Measurements from ENCODE around the gene GBE1.

Gene GBE1

GRCh38 chr3:81696090-81696489 is 65.4 kb downstream of the GBE1 start:
- DNase-seq = no peak

DNA sequence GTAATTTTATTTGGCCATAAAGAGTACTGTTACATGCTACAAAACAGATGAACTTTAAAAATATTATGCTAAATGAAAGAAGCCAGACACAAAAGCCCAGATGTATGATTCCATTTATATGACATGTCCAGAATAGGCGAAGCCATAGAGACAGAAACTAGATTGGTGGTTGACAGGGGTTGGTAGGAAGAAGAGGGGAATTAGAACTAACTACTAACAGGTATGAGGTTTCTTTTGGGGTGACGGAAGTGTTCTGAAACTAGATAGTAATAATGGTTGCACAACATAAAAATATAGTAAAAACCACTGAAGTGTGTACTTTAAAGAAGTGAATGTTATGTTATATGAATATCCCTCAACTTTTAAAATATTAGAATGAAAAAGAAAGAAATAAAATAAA is 66.1 kb downstream of the GBE1 start:
- DNase-seq = no peak

DNA sequence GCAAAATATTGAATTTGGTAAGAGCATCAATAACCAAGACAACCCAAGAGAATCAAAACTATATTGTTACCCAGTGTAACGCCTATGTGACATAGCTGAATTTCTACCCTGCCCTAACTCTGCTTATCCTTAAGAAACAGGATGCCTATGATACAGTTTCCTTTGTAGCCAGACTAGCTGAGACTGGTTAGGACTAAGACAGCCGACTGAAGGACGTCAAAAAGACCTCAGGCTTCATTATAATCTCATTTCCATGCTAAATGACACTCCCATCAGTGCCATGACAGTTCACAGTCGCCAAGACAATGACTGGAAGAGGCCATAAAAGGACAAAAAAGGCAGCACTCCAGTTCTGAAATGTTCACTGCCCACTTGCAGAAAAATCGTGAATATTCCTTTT is 66.8 kb downstream of the GBE1 start:
- no peak for DNase-seq

DNA sequence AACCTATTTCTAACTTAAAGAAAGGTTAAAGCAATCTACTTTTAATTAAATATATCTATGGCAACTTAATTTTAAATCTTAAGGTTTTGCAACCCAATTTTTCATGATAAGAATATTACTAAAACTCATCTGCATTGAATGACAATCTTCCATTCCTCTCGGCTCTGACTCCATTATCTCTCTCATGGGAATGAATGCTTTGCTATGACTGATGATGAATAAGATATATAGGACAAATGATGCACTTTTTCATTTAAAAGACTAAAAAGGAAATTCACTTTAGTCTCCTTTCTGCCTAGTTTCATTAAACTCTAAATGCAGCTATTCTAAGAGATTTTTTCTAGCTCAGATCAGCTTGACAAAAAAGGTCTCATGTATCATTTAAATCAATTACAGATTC is 68.7 kb downstream of the GBE1 start:
- DNase-seq = no peak

GRCh38 chr3:81689617-81690016 is 71.8 kb downstream of the GBE1 start:
- DNase-seq = no peak

GRCh38 chr3:81684751-81685395 is 76.6 kb downstream of the GBE1 start:
- no peak for DNase-seq

DNA sequence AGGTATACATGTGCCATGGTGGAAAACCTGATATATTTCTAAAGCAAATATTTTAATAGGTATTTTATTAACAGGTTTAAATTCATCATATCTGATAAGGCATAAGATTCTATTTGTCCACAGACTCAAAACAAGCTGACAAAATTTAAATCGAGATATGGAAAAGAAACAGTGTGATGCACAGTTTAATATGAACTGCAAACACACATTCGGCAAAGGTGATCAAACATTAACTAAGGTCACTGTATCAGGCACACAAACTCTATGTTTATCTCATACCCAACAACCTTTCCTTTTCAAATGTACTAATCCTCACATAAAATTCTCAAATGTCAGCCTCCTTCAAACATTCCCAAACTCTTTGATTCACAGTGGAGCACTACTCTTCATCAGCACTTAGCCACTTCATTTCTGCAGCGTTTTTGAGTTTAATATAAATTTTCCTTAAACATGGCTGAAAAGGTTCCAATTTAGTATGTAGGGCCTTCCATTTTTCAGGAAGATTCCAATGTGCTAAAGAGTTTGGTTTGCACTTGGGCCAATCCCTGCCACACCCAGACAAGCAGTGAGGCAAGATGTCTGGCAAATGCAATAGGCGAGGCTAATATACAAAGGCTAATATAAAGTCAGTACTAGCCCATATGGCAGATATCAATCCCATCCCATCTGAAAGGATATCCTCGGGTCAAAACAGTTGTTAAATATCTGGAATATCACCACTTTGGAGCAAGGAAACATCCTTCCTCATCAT is 84.6 kb downstream of the GBE1 start:
- no peak for DNase-seq

GRCh38 chr3:81674690-81675089 is 86.8 kb downstream of the GBE1 start:
- no peak for DNase-seq

GRCh38 chr3:81668283-81668682 is 93.2 kb downstream of the GBE1 start:
- DNase-seq = no peak

DNA sequence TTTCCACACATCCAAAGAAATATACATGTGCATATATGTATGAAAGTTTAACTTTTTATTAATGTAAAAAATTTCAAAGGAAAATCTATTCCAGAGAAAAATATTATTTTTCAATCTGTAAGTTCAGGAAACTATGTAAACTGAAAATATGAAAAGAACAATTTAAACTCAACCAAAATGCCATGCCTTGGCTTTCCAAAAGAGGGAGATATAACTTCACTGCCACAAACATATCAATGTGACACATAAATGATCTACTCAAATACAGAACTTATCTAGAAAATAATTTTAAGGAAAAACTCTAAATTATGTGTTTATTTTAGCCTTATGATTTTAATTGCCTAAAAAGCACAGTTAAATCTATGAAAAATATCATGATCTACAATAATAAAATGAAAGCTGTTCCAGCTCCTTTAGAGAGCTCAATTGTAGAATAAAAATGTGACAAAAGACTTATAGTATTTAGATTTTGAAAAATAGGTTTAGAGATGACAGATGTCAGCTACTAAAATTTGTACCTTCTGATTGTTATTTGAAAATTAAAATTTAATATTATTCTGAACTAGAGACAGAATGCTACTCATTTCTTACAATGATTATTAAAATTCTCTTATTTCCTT is 94.8 kb downstream of the GBE1 start:
- DNase-seq = no peak

GRCh38 chr3:81663114-81663513 is 98.3 kb downstream of the GBE1 start:
- no peak for DNase-seq

DNA sequence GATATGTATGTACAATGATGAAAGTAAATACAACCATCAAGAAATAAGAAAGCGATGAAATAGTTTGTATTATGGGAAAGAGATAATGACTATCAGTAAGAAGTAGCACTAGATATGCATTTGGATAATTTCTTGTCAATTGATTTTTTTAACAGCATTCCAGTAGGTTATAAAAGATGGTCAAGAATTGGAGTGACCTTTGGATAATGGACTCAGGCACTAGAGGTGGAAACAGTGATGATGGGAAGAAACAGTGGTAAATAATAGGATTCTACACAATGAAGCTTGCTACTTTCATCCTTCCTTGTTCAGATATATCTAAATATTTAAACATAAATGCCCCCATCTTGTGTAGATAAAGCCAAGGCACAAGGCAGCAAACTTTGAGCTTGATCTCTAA is 101.4 kb downstream of the GBE1 start:
- no peak for DNase-seq

- DNase-seq = no peak
Measured at GRCh38 chr3:81658322-81658997, 103.0 kb downstream of the GBE1 start.

DNA sequence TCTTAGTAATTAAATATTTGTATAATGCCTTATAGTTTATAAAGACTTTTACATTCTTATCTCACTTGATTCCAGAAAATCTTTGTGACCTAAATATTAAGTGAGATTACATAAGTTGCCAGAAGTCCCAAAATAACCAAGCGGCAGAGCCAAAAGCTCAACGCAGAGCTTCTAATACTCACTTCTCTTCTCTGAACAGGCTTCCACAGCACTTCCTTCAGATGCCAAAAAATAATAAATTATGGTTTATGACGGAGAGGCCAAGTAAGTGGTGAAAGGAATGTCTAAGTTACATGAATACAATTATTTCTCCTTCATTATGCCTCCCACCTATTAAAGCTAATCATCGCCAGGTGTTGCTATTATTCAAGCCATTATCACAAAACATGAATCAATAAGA is 110.3 kb downstream of the GBE1 start:
- no peak for DNase-seq

DNA sequence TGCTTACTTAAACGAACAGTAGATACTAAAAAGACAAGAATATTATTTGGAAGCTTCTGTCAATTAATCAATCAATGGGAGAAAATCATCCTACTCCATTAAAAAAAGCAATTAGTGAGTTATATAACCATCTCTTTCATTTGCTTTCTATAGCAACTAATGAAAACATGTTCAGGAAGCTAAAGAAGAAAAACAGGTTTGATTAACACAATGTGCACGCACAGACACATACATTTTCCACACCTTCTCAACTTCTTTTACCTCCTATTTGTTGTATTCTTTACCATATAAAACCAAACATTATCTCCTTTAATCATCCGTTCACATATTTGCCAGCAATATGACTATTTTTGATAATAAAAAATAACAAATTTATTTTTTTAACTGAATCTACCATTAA is 111.3 kb downstream of the GBE1 start:
- DNase-seq = no peak

DNA sequence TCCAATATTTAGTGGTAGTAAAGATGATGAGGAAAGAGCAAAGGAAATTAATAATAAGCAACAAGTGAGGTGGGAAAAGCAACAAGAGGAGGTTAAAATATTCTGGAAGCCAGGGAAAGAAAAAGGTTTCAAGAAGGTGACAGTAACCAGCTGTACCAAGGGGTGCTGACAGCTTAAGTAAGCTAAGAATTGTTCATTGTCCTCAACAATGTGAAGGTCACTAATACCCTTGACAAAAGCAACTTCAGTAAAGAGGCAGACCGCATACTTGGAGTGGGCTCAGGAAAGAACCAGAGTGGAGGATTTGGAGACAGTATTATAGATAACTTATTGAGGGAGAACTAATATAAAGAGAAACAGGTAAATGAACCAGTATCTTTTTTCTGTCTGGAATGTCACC is 116.2 kb downstream of the GBE1 start:
- DNase-seq = no peak

GRCh38 chr3:81643721-81644120 is 117.7 kb downstream of the GBE1 start:
- DNase-seq = no peak

DNA sequence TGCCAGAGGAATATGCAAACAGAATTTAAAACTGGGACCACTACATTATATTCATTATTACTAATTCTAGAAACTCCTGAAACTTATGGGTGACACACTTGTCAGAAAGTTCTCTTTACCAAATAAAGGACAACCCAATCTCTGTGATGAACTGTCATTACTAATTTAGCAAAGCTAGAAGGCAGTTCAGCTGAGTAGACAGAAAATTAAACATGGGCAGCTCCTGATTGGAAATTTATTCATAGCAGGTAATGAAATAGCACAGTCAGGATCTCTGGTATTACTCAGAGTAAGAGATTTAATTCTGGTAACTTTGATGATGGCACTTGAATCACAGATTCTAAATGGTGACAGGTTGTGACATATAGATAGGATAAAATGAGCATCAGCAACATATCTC is 123.0 kb downstream of the GBE1 start:
- no peak for DNase-seq

DNA sequence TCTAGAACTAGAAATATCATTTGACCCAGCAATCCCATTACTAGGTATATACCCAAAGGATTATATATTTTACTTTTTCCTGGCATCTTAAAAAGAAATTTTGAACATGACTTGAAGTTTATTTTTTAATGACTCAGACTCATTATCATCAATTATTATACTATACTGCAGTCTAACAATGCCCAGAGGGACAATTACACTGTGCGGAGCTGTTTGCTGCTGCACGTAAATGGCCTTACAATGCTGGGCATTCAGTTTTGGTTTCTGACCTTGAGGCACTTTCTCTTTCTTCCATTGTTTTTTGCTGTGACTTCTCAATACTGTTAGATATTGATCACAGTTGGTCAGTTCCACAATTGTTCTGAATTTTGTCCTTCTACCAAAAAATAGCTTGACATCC is 128.8 kb downstream of the GBE1 start:
- DNase-seq = no peak

DNA sequence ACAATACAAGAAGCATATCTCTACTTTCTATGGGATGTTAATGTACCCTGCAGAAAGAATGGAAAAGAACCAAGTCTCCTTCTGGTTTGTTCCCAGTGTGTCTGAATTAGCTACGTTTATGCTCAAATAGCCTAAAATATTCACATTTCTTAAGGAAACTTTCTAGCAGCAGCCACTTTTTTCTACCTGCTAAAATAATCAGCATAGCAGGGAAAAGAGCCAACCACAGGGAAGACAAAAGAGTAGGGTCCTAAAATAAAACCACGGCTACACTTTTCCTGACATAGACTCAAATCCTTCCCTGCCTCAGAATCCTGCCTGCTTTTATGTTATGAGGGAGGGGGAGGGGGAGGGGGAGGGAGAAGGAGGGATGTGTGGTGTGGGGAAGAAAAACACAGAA is 136.7 kb downstream of the GBE1 start:
- DNase-seq = no peak

- no peak for DNase-seq
Measured at GRCh38 chr3:81622395-81622794, 139.1 kb downstream of the GBE1 start.

DNA sequence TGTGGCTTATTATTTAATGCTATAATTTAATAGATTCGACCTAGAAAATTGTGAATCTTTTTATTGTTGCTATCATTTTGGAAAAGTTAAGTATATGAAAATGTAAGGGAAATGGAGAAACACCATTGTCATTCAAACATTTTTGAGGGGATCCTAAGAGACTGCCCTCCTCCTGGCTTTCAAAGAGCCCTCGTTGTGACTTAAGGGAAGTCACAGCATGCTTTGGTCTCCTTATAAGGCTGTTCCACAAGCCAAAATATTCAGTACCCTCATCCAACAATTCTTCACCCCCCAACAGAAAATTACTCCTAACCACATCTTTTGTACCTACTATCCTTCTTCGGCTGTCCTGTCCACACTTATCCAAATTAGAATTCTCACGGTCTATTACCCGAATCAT is 140.2 kb downstream of the GBE1 start:
- DNase-seq = no peak

DNA sequence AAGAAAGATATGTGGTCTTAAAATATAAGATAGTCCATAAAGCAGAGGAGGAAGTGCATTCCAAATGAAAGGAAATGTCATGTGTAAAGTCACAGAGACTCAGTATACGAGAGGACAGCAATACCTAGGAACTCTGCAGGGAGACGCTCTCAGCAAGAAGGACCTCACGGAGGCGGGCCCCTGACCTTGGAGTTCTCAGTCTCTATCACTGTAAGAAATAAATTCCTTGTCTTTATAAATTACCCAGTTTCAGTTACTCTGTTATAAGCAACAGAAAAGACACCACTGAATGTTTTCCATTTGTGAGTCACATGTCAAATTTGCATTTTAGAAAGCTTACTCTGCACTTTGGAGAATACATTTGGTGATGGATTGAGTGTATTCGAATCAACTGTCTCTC is 140.6 kb downstream of the GBE1 start:
- no peak for DNase-seq

DNA sequence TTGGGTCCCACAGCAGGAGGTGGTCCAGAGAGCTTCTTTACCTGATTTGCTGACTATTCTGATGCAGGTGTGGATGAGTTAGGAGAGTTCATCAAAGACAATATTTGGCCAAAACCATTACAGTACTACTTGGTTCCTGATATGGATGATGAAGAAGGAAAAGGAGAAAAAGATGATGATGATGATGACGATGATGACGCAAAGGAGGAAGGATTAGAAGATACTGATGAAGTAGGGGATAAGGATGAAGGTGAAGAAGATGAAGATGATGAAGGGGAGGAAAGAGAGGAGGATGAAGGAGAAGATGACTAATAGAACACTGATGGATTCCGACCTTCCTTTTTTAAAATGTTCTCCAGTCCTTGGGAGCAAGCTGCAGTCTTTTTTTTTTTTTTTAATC is 148.7 kb downstream of the GBE1 start:
- no peak for DNase-seq

All from activated gamma-delta T cell (primary cell).